ENCODE measurements around the gene KNDC1.

GRCh38 chr10:133194151-133194550 lies 34.1 kb downstream of the KNDC1 start:
- TF ChIP-seq ZNF274 (IDR thresholded peaks at IDR 0.05; ENCODE audit: low read depth, low read length), result no peak
- TF ChIP-seq SUZ12 (IDR thresholded peaks at IDR 0.05; ENCODE audit: extremely low read depth, insufficient read depth, insufficient read length), result no peak
- TF ChIP-seq YY1 (IDR thresholded peaks at IDR 0.05; ENCODE audit: insufficient read depth, insufficient read length), result no peak
